Stimulated activated CD8-positive, alpha-beta memory T cell treated with anti-CD3 and anti-CD28 coated beads, Interleukin-12 subunit alpha, Interleukin-12 subunit beta, amount 100 ng/mL, for 24 hours (primary cell): Measurements from ENCODE around the gene SHANK1.

Experiments
- DNase-seq: peaks from one replicate; pipeline ENCODE4 v3.0.0-alpha.2; 2020; ENCODE audit errors: extremely low read depth

The SHANK1 gene

DNA sequence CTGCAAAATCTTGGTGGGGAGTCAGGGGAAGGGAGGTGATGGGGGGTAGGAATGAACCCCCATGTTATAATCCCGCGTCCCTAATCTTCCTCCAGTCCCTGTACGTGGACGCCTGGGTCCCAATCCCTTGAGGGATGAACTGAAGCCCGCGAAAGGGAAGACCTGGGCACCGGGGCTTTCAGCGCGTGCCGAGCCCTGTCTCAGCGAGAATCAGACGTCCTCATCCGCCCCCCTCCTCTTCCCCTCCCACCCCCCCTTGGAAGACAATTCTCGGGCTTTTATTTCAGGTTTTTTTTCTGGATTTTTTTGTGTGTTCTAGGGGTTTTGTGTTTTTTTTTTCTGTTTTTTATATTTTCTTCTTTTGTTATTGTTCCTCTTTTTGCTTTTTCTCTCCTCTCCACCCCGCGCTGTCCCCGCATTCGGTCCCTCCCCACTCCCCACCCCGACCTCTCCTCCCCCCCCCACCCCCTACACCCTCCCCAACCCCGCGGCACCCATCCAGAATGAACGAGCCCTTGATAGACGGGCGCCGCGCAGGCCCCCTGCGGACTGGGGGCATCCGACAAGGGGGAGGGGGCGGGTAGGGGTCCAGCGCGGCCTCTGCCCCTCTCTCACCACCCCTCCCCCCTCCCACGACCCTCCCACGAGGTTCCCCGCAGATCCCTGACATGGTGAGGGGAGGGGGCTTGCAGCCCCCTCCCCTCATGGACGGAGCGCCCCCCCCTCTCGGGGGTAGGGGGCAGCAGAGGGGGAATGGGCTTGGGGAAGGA lies 60.1 kb downstream of the SHANK1 start:
- no peak for DNase-seq

DNA sequence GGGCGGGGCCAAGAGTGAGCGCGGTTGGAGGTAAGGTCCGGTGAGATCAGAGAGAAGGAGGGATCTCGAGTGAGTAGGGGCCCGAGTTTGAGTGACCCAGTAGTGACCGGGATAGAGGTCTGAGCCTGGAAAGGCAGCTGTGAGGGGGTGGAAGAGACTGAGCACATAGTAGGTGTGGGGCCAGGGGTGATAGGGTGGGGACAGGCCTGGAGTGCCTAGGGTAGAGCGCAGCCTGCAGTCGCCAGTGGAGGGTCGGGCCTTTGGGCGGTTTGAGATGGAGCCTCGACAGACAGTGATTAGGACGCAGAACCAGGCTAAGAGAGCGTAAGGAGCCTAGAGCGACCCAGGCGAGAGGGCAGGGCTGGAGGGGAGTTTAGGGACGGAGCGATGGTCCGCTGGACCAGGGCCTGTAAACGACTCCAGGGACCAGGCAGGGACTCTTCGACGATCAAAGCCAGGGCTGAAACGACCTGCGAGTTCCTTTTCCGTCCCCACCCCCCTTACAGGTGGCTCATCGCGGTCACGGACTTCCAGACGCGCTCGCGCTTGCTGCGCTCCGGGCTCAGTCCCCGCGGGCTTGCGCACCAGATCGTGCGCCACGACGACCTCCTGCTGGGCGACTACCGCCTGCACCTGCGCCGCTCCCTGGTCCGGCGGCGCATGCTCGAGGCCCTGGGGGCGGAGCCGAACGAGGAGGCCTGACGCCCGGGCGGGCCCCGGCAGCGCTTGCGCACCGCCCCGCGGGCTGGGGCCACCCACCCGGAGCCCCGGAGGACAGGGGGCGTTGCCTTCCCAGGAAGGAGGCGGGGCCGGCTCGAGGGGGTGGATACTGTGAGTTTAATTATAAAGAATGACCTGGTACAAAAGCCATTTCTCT lies 60.9 kb downstream of the SHANK1 start:
- peak; percentile 41 for DNase-seq

DNA sequence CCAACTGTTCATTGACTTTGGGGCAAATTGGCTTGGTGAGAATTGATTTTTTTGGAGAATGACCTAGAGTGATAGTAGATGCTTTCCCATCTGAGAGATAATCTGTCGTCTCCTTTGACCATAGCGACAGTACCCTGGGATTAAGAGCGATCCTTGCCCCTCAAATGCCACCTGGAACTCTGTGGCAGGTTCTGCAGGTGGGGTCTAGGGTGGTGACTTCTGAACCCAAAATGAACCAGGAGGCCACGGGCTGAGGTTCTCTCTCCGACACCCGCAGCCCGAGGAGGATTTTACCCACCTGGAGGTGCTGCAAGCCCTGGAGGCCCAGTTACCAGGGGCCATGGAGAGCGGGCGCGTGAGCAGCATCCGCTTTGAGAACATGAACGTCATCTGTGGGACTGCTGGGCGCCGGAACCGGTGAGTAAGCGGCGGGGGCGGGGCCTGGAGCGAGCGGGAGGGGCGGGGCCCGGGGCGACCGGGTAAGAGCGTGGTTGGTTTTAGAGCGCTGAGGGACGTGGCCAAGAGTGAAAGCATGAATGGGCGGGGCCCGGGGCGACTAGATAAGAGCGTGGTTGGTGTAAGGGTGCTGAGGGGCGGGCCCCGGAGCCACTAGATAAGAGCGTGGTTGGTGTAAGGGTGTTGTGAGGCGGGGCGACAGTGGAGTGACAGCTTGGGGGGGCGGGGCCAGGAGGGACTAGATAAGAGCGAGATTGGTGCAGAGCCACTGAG lies 61.7 kb downstream of the SHANK1 start:
- peak; percentile 76 for DNase-seq

DNA sequence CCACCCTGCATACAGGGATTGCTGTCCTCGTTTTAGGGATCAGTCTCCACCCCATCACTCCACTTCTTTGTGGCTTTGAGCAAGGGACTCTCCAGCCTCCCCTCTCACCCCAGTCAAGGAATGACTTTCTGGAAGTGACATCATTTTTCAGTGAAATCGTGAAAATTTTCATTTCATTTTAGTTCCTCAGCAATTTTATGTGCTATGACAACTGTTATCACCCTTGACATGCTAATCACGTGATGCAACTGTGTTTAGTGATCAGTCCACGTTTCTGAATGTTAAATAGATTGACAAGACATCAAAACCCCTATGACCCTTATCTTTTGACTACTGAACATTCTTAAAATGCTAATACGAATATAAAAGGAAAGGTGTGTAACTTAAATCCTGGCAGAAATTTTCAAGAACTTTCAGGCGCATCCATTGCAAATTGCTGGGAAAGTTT lies 62.4 kb downstream of the SHANK1 start:
- no peak for DNase-seq

DNA sequence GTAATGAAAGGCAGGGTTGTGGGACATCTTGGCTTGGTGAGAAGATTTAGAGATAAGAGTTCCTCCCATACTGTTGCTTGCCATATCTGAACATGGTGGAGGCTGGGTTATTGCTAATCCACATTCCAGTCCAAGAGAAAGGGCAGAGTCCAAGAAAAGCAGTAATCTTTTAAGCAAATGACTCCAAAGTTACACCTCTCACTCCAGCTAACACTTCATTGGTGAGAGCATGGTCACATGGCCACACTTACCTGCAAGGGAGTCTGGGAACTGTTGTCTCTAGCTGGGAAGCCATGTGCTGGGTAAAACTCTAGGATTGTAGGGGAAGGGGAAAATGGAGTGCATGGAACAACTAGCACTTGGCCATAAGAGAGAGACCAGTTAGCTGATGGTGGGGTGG lies 64.7 kb downstream of the SHANK1 start:
- no peak for DNase-seq

DNA sequence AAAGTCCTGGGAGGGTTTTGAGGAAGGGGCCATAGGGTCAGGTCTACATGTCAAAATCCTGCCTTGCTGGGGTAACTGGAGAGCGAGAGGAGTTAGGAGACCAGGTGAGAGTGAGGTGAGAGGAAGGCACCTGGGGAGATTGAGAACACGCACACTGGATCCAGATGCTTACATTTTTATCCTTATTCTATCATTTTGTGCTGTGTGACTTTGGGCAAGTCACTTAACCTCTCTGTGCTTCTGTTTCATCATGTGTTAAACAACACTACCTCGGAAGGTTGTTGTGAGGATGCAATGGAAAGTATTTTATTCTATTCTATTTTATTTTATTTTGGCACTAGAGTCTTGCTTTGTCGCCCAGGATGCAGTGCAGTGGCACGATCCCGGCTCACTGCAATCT lies 66.9 kb downstream of the SHANK1 start:
- no peak for DNase-seq

DNA sequence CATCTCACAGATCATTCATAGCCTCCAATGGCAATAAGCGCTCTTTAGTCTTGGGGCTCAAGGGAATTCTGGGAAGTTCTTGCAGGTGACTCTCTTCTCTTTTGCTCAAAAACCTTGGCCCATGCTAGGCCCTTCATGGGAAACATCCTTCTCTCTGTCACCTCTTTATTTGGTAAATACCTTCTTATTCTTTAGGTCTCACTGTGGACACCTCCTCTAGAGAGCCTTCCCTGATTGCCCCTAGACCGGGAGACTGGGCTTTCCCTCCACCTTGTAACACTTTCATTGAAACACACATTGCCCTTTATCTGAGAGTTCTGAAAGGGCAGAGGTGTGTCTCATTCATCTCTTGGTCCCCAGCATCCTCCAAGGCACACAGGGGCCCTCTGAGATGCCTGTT lies 68.4 kb downstream of the SHANK1 start:
- no peak for DNase-seq

DNA sequence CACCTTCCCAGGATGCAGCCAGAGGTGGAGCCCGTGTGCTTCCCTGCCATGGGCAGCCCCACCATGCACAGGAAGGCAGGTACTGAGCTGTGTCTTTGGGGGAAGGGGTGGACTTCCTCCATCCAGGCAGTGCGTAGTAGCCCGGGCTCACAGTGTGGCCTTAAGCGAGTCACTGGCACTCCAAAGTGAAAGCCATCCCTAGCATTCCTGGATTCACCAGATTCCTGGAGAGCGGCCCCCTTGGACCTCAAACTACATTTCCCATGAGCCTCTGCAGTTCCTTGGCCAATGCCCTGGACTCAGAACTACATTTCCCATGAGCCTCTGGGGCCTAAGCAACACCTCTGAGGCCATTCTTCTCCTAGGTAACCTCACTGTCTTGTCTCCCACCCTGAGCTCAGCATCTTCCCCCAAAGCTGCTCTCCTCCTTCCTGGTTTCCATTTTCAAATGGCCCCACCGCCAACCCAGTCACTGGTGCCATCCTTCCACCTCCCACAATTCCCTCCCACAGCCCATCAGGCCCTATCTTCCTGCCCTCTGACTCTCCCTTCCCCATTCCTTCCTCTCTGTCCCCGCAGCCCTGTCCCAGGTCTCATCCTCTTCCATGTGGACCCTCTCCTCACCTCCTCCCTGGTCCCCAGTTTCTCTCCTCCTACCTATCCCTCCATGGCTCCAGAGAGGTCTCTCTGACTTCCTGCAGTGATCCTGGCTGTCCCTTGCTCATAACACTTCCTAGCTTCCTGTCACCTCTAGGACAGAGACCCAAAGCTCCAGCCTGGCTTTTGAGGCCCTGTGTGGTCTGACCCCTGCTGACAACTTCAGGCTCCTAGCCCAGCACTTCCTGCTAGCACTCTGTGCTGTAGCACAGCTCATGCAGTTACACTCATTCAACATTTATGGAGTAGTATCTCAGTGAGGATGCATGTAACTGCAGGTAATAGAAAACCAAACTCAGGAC lies 69.9 kb downstream of the SHANK1 start, which contains the start of gene C19orf81:
TSS of gene C19orf81 (plus strand) at position 13 of the 959 bp plus-strand sequence. CDS start at position 13, 0 bp downstream.
- no peak for DNase-seq

DNA sequence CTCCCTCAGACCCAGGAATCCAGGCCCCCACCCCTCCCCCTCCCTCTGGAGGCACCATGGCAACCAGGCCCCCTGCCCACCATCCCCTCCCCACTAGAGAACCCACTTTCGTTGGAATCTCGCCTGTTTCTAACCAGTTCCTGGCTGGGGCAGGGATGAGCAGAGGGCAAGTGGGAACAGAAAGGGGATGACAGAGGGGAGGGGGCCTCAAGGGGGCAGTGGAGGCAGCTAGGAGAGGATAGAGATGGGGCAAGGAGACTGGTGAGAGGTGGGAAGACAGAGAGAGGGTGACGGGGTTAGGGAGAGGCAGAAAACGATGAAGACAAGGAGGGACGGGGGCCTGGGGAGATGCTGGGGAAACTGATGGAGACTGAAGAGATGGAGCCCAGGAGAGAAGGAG lies 70.9 kb downstream of the SHANK1 start:
- DNase-seq = no peak

DNA sequence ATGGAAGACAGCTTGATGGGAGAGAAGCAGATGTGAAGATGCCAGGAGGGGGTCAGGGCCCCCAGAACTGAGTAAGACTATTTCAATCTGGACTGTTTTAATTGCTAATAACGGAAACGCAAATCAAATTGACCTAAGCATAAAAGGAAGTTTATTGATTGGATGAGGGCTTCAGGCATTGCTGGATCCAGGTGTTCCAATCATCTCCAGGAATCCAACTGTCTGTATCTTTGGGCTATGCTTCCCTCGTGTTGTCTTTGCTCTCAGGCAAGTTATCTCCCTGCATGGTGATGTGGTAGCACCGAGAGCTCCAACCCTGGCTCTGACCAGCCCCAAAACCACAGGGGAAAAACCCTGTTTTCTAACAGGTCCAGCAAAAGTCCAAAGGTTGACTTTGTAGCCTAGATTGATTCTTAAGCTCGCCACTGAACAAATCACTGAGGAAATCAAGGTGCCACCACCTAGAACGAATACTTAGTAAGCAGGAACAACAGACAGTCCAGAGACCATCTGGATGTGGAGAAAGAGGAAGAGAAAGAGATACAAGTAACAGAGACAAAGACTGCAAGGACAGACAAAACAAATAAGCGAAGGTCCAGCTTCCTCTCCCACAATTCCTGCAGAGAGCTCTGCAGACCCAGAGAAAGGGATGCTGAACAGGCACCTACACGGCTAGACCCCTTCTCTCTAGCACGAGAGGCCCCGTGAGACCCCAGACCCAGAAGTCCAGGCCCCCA lies 71.6 kb downstream of the SHANK1 start:
- DNase-seq = no peak

DNA sequence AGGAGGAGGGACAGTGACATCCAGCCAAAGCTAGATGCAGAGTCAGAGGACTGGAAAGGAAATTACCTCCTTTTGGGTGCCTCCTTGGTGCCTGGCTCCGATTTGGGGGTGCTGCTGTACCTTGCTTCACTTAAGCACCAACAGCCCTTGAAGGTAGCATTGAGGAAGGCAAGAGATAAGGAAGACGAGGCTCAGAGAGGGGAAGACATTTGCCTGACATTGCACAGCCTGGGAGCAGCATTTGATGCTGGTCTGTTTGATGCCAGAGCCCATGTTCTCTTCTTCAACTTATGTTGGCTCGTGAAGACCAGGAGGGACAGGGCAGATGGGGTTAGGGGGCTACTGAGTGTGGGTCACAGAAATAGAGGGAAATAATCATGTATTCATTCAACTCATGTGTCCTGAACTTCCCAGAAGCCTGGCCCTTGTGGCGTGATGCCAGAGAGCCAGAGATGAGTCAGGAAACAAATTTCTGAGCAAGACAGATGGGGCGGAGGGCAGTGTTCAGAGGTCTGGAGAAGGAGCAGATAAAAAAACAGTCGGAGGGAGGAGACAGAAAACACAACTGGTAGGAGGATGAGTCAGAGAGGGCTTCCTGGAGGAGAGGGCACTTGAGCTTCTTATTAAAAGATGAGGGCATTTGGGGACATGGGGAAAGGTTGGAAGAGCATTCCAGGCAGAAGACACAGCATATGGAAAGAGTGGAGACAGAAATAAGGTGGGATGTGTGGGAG lies 73.4 kb downstream of the SHANK1 start:
- DNase-seq = no peak

DNA sequence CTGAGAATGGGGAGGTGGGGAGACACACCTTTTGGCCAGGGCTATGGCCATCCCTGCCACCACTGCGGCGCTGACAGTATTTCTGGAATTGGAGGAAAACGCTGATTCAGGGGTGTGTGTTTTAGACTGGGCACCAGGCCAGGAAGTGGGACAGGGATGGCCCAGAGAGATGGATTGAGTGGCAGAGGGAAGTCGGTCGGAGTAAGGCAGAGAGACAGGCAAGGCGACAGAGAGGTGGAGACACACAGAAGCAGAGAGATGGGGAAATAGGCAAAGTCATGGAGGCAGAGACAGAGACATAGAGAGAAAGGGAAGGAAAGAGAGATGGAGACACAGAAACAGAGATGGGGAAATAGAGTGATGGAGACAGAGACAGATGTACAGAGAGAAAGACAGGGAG lies 74.5 kb downstream of the SHANK1 start:
- no peak for DNase-seq

DNA sequence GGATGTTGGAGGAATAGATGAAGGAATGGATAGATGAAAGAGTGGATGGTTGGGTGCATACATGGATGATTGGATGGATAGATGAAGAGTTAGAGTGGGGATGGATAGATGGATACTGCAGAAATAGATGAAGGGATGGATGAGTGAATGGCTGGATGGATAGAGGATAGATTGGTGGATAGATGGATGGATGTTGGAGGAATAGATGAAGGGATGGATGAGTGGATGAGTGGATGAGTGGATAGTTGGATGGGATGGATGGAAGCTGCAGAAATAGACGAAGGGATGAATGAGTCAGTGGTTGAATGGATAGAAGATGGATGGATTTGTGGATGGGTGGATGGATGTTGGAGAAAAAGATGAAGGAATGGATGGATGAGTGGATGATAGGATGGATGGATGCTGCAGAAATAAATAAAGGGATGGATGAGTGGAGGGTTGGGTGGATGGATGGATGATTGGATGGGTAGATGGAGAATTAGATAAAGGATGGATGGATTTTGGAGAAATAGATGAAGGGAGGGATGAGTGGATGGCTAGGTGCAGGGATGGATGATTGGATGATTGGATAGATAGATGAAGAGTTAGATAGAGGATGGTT lies 75.2 kb downstream of the SHANK1 start:
- DNase-seq = no peak

DNA sequence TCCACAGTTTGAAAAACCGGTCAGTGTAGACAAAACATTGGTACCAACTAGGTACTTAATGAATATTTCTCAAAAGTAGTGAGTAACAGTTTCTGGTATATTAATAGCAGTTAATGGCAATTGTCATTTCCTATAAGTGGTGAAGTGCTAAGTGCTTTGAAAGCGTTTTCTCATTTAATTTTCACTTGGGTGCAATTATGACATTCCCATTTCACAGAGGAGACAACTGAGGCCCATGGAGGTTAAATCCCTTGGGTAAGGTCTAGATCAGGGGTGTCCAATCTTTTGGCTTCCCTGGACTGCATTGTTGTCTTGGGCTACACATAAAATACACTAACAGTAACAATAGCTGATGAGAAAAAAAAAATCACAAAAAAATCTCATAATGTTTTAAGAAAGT lies 79.2 kb downstream of the SHANK1 start:
- DNase-seq = no peak

DNA sequence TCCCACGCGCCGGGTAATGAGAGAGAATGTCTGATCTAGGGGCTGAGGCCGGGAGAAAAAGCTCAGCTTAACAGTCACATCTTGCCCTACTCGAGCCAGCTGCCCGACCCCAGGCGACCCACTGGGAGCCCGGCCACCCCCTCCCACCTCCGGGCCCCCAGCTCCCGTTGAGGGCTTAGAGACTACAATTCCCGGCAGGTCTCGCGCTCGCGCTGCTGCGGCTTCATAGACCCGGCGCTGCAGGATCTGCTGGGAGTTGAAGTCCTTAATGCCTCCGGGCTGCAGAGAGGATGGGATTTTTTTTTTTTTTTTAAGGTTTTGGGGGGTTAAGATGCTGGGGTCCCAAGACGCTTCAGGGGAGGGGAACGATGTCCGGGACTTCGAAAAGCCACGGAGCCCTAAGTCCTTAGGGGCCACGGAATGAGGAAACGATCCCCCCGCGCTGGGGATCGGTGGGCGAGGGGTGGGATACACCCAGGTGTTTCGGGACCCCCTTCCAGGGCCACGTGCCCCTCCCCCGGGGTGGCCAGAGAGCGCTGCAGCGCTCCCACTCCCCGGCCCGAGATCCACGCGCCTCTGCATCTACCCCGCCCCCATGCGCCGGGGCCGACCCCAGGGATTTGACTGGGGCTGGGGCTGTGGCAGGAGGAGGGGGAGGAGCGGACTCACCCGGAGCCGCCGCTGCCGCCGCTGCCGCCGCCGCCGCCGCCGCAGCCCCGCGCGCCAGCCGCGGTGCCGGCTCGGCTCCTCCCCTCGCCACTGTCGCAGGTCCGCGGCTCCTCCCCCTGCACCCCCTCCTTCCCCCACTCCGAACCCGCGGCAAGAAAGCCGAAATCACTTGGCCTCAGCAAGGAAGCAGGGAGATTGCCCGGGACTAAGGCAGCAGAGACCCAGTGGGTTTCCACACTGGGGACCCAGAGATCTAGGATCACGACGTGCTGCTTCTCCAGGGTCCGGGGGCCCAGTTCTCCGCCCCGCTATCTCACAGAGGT lies 80.2 kb downstream of the SHANK1 start, which contains the start of gene SYT3:
TSS of gene SYT3 (minus strand) at position 761 of the 992 bp plus-strand sequence. CDS start 2,470 bp downstream, outside the sequence.
- DNase-seq = peak; percentile 10

DNA sequence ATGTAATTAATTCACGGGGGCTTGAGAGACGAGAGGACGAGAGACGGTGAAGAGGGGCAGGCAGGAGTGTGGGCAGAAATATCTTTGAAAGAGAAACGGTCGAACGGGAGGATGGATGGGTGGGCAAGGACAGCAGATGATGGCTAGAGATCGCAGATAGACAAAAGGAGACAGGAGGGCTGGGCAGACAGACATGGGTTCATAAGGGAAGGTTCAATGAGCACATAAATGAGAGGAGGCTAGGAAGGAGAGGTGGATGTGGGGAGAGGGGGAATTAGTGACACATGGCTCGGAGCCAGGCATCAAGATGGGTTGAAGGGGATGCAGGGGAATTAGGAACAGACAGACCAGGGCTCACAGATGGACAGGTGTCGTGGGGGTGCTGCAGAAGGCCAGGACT lies 81.0 kb downstream of the SHANK1 start:
- no peak for DNase-seq

DNA sequence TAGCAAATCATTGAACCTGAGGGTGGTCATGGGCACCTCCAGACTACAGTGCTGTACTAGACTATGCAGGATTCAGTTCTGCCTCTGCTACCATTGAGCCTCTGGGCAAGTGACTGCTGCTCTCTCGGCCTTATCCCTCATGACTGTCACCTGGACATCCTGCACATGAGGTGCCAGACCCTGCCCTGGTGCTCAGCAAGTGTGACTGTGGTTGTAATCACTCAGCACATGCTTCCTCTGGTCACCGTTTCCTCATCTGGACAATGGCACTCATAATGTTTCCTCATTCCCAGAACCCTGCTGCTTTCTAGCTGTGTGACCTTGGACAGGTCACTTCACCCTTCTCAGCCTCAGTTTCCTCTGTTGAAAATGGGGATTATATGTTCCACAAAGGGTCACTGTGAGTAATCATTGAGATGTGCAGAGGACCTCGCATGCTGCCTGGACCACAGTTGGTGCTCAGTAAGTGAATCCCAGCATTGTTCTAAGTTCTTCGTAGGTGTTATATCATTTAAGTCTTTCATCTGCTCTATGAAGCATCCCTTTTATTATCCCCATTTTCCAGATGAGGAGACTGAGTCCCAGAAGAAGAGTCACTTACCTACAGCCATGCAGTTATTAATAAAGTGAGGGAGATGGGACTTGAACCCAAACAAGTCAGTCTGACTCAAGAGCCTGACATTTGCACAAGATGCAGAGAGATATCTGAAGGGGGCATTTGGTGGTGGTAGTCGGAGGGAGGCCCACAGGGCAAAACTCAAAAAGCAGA lies 83.1 kb downstream of the SHANK1 start:
- no peak for DNase-seq
